Fibroblast of pulmonary artery (primary cell): ENCODE measurements around the gene MAP7.

Source experiments
- DNase-seq: peaks from one replicate; pipeline ENCODE4 v3.0.0-alpha.2; 2010; ENCODE audit warnings: low read depth
- H3K4me3 ChIP-seq: replicated peaks from 2 replicates; pipeline ENCODE4 v1.5.1; 2011; ENCODE audit warnings: low read depth, mild to moderate bottlenecking, control low read depth, low read length, moderate library complexity
- CTCF ChIP-seq: IDR thresholded peaks from 2 replicates; pipeline ENCODE4 v1.5.1; 2011; ENCODE audit warnings: mild to moderate bottlenecking, control low read depth, low read length, inconsistent platforms; ENCODE audit errors: missing control alignments

The MAP7 gene

GRCh38 chr6:136541395-136541794 is 8.8 kb downstream of the MAP7 start:
- DNase-seq, result no peak
- no peak for TF ChIP-seq CTCF
- H3K4me3 ChIP-seq, result no peak overlapping the region

- DNase-seq, result no peak
- H3K4me3 ChIP-seq, result no peak overlapping the region
- TF ChIP-seq CTCF, result no peak
Observed at GRCh38 chr6:136539967-136540652, 10.1 kb downstream of the MAP7 start.

GRCh38 chr6:136538836-136539235 is 11.4 kb downstream of the MAP7 start:
- DNase-seq, result no peak
- no peak for TF ChIP-seq CTCF
- no peak overlapping the region for H3K4me3 ChIP-seq

DNA sequence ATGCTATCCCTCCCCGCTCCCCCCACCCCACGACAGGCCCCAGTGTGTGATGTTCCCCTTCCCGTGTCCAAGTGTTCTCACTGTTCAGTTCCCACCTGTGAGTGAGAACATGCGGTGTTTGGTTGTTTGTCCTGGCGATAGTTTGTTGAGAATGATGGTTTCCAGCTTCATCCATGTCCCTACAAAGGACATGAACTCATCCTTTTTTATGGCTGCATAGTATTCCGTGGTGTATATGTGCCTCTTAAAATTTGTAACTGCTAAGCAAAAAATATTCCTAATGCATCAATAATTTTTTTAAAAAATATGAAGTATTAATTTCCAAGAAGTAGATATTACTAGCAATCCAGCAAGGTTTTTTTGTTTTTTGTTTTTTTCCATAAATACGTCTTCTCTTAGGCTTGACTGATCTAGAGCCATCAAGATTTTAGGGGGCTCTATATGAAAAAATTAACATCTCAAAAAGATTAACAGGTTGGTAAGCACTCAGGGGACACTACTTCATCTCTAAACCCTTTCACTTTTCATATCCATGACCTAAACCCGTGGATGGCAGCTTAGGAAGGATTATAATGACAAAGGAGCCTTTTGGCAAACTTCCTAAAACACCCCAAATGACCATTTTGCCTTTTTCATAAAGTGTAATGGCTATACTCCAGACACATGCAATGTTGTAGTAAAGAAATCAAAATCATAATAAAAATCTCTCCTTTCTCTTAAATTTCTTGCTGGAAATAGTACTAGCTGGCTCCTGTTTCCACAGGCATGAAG is 14.2 kb downstream of the MAP7 start:
- H3K4me3 ChIP-seq, result no peak overlapping the region
- no peak for TF ChIP-seq CTCF

GRCh38 chr6:136535017-136535765 is 15.0 kb downstream of the MAP7 start:
- no peak for DNase-seq
- H3K4me3 ChIP-seq, result no peak overlapping the region
- TF ChIP-seq CTCF, result no peak

More for the DNA sequence above, 14.2 kb downstream of the MAP7 start:
- no peak for DNase-seq

DNA sequence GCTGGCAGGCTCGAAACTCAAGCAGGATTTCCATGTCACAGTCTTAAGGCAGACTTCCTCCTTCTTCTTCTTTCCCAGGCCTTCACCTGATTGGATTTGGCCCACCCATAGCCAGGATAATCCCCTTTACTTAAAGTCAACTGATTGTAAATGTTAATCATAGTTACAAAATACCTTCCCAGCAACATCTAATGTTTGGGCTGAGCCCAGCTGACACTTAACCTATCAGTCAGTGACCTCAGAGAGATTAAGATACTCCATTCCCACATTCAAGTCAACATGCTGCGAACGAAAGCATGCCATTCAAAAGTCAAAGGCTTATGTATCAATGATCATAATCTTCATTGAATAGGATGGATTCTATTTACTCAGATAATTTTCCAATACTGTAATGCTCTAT is 16.0 kb downstream of the MAP7 start:
- TF ChIP-seq CTCF, result no peak
- no peak for DNase-seq
- H3K4me3 ChIP-seq, result no peak overlapping the region
